Measurements from ENCODE around the gene IL13.

DNA sequence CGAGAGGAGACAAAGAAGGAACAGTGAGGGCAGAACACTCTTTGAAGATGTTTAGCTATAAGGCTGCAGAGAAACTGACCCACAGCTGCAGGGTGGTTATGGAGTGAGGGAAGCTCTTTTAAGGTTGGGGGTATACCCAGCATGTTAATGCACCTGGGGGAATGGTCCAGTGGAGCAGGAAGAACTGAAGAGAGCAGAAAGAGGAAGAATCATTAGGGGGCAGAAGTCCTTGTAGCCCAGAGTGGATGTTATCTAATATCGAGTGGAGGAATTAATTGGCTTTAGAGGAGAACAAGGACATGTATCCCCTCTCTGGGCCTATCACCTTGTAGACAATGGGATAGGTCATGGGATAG lies 23.5 kb downstream of the IL13 start:
- TF ChIP-seq, protein P1, sequence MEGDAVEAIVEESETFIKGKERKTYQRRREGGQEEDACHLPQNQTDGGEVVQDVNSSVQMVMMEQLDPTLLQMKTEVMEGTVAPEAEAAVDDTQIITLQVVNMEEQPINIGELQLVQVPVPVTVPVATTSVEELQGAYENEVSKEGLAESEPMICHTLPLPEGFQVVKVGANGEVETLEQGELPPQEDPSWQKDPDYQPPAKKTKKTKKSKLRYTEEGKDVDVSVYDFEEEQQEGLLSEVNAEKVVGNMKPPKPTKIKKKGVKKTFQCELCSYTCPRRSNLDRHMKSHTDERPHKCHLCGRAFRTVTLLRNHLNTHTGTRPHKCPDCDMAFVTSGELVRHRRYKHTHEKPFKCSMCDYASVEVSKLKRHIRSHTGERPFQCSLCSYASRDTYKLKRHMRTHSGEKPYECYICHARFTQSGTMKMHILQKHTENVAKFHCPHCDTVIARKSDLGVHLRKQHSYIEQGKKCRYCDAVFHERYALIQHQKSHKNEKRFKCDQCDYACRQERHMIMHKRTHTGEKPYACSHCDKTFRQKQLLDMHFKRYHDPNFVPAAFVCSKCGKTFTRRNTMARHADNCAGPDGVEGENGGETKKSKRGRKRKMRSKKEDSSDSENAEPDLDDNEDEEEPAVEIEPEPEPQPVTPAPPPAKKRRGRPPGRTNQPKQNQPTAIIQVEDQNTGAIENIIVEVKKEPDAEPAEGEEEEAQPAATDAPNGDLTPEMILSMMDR (IDR thresholded peaks at IDR 0.05): no peak
- TF ChIP-seq EP300 (IDR thresholded peaks at IDR 0.05): no peak
- no peak for TF ChIP-seq POLR2A (IDR thresholded peaks at IDR 0.05)

All from tibial nerve (tissue), 4 donors.